Renal cortex interstitium (tissue), 11 donors: ENCODE measurements around the gene HOXA9. TPM values are rescaled to one million over a fixed set of nuclear protein-coding genes. Genes with fewer than 3 reads are reported as not detected.

ENCODE experiments used
- DNase-seq, 11 donors: peaks; one replicate each; pipeline ENCODE4 v3.0.0-alpha.2; 2013; ENCODE audit warnings: low read depth in 9 of 11, low spot score in 4 of 11; ENCODE audit errors: extremely low read depth in 1 of 11
- polyA plus RNA-seq, 3 donors: library from polyadenylated mRNA; unstranded; fragments of 120-200 nt; gene quantifications; one replicate each; pipeline ENCODE4 v1.2.1, GENCODE V29; 2013; ENCODE audit not compliant: insufficient read length in 3 of 3

HOXA9 gene
- polyA plus RNA-seq, 3 donors, result 107 to 119 (median 118) TPM

GRCh38 chr7:27172823-27173510 lies 7.6 kb upstream of the HOXA9 start:
- DNase-seq, result peak in 4 of 11 donors; percentile 78 to 86 (median 82)

- DNase-seq, result no peak
Observed at GRCh38 chr7:27172315-27172774, 7.0 kb upstream of the HOXA9 start.

- DNase-seq, result no peak
Observed at GRCh38 chr7:27171637-27172314, 6.4 kb upstream of the HOXA9 start.

GRCh38 chr7:27171325-27171636 lies 5.9 kb upstream of the HOXA9 start:
- DNase-seq, result no peak

GRCh38 chr7:27170426-27171324 lies 5.3 kb upstream of the HOXA9 start:
- no peak for DNase-seq

GRCh38 chr7:27169658-27170425 lies 4.5 kb upstream of the HOXA9 start:
- no peak for DNase-seq

- DNase-seq, result no peak
Observed at GRCh38 chr7:27168265-27168947, 3.1 kb upstream of the HOXA9 start.

GRCh38 chr7:27167916-27168264 lies 2.6 kb upstream of the HOXA9 start:
- DNase-seq, result no peak

GRCh38 chr7:27166531-27167505 lies 1.5 kb upstream of the HOXA9 start:
- no peak for DNase-seq

GRCh38 chr7:27165996-27166530 lies 726 bp upstream of the HOXA9 start:
- peak in 4 of 11 donors; percentile 80 to 88 (median 86) for DNase-seq

- no peak for DNase-seq
Observed at GRCh38 chr7:27164367-27165088, 809 bp downstream of the HOXA9 start.

- DNase-seq, result no peak
Observed at GRCh38 chr7:27164045-27164366, 1.3 kb downstream of the HOXA9 start.

GRCh38 chr7:27163288-27164044 lies 1.9 kb downstream of the HOXA9 start:
- no peak for DNase-seq

- no peak for DNase-seq
Observed at GRCh38 chr7:27162561-27163287, 2.6 kb downstream of the HOXA9 start.

- no peak for DNase-seq
Observed at GRCh38 chr7:27161721-27162560, 3.4 kb downstream of the HOXA9 start.
